ENCODE results near the gene ZNF497. TPM values are rescaled to one million over a fixed set of nuclear protein-coding genes. Genes with fewer than 3 reads are reported as not detected.

Gene ZNF497
- total and polyA plus RNA-seq, 2 of the 8 experiments (the other 6 are each of a cell fraction or from before 2014, with no cell fraction given): 0.93 to 1.4 TPM

- Histone ChIP-seq H2BK20ac (ENCODE audit: low read length) (no peak overlapping the region), H3K4me1 (replicated peaks in 1 of 4; ENCODE audit: control insufficient read depth in 3 of 4, insufficient read depth in 4 of 4, low read length in 3 of 4) (peaks cover 0 to 17% (median 11%) of the 10 kb centered on the region in 4 experiments; a peak in 4 of 7 replicates), H3K23ac (ENCODE audit: insufficient read length) (no peak overlapping the region), H3K23me2 (ENCODE audit: low read depth, low read length) (peaks cover 6% of the 10 kb centered on the region), H3K56ac (replicated peaks; ENCODE audit: insufficient read length, low read depth, low read length) (no peak overlapping the region), H3K79me2 (ENCODE audit: control insufficient read depth in 1 of 2, insufficient read depth in 2 of 2, low read length in 2 of 2) (no peaks in the 10 kb centered on the region), H3K79me1 (ENCODE audit: low read depth, low read length) (no peaks in the 10 kb centered on the region; the same call in 1 of the 2 replicates), H3K27me3 (replicated peaks in 1 of 4; ENCODE audit: control insufficient read depth in 3 of 4, extremely low read depth in 1 of 4, insufficient read depth in 3 of 4, low read length in 3 of 4) (peaks cover 3 to 17% (median 11%) of the 10 kb centered on the region in 4 experiments; a peak in 6 of 7 replicates), H4K20me1 (replicated peaks in 1 of 2; ENCODE audit: control insufficient read depth in 1 of 2, insufficient read depth in 2 of 2, low read length in 2 of 2) (peaks cover 0 to 1% of the 10 kb centered on the region in 2 experiments), H3K9me3 (ENCODE audit: insufficient read depth in 2 of 2, low read depth in 1 of 2, low read length in 1 of 2) (no peaks in the 10 kb centered on the region), H4K5ac (ENCODE audit: insufficient read length, low read depth, low read length) (peak overlapping the region; percentile 62), H3K4ac (replicated peaks; ENCODE audit: insufficient read length, low read depth, low read length) (peak overlapping the region; percentile 29), H2BK5ac (ENCODE audit: low read depth, low read length) (peak overlapping the region; percentile 71; the same call in 1 of the 2 replicates), H3K9ac (replicated peaks in 1 of 4; ENCODE audit: extremely low read depth in 1 of 4, low read depth in 3 of 4, low read length in 3 of 4) (peak overlapping the region in 3 of 4 experiments; percentile 51 to 67 (median 57); a peak in 5 of 7 replicates), H3K27ac (ENCODE audit: low read depth, low read length) (no peak overlapping the region), H4K8ac (ENCODE audit: extremely low read depth, insufficient read depth, low read length) (peak overlapping the region; percentile 82; the same call in 1 of the 2 replicates), H2BK12ac (ENCODE audit: low read depth, low read length) (peak overlapping the region; percentile 45; the same call in 1 of the 2 replicates), H2BK15ac (ENCODE audit: low read length) (peak overlapping the region; percentile 82; the same call in 1 of the 2 replicates), H3K36me3 (ENCODE audit: control insufficient read depth in 2 of 4, insufficient read depth in 4 of 4, low read length in 3 of 4) (no peaks in the 10 kb centered on the region), H2AK5ac (ENCODE audit: low read depth, low read length) (no peak overlapping the region), H4K91ac (replicated peaks; ENCODE audit: insufficient read length, low read length) (no peak overlapping the region), H3K14ac (ENCODE audit: insufficient read length) (no peak overlapping the region), H3K4me3 (ENCODE audit: extremely low read depth in 1 of 4, insufficient read depth in 2 of 4, low read depth in 3 of 4, low read length in 4 of 4) (peak overlapping the region; percentile 75 to 84 (median 78)), H3K18ac (ENCODE audit: extremely low read depth, low read length) (peak overlapping the region; percentile 73), H3K4me2 (ENCODE audit: insufficient read depth in 1 of 2, low read depth in 2 of 2, low read length in 2 of 2) (peak overlapping the region; percentile 50 to 87), H2AFZ (ENCODE audit: low read length) (peak overlapping the region; percentile 91; the same call in 1 of the 2 replicates), H2BK120ac (replicated peaks; ENCODE audit: low read depth, low read length) (no peak overlapping the region)
- FAIRE-seq: no peak
- DNase-seq (ENCODE audit: low read depth in 1 of 2, low spot score in 2 of 2): peak; percentile 97
- 6% methylated on average over 78 of the region's 80 CpGs; no CpG with 5 or more reads in 1 of the 2 experiments for WGBS, 2 experiments (ENCODE audit: extremely low coverage in 1 of 2, insufficient coverage in 1 of 2, insufficient read length in 1 of 2, insufficient replicate concordance in 2 of 2, low coverage in 1 of 2, low lambda C conversion rate in 2 of 2, missing lambda C conversion rate in 1 of 2)
- POLR2A ChIA-PET (ENCODE audit: partially characterized antibody): interaction anchor here (1.0 to 7.2 kb wide), 3 partner anchors 11 to 20 kb away, joined by 3 to 78 read pairs (median 6); partner anchors contain the start of genes RPS5 and ZNF837
- CTCF ChIA-PET (ENCODE audit: partially characterized antibody): no interaction called here
- no peak for TF ChIP-seq CTBP2 (IDR thresholded peaks at IDR 0.05; ENCODE audit: borderline replicate concordance, insufficient read depth, insufficient read length, low read length)
- TF ChIP-seq TEAD4 (IDR thresholded peaks at IDR 0.05; ENCODE audit: low read depth, low read length): 0 out of 2 replicates have a peak, but pooled peaks have one; percentile 36
- TF ChIP-seq CREB1 (IDR thresholded peaks at IDR 0.05): peak; percentile 98
- TF ChIP-seq MAFK (IDR thresholded peaks at IDR 0.05; ENCODE audit: low read depth, low read length): no peak
- TF ChIP-seq ATF3 (IDR thresholded peaks at IDR 0.05; ENCODE audit: insufficient read depth, low read depth, low read length): 0 out of 2 replicates have a peak, but pooled peaks have one; percentile 53
- peak; percentile 95 for TF ChIP-seq TAF1 (IDR thresholded peaks at IDR 0.05; ENCODE audit: low read depth, low read length)
- TF ChIP-seq CTCF (IDR thresholded peaks at IDR 0.05; ENCODE audit: control extremely low read depth in 1 of 3, insufficient read depth in 1 of 3, low read depth in 1 of 3, low read length in 3 of 3): no peak
Observed at GRCh38 chr19:58400916-58401839, 38.6 kb upstream of the ZNF497 start.

Data from H1 (cell line).